HG03558 (cell line): ENCODE results near the gene KIF24.
"Not testable (repeated sequence)": the region's sequence is repeated elsewhere in the genome, so short reads cannot be mapped to it uniquely, and the experiment has no call there.

Source experiments
- ATAC-seq: cut with Tn5 transposase; IDR thresholded peaks from one replicate; pipeline ENCODE4 v1.9.1; 2021; ENCODE audit warnings: moderate number of reproducible peaks; ENCODE audit not compliant: unreplicated experiment; ENCODE audit errors: extremely low read depth

KIF24 gene

GRCh38 chr9:34367751-34368410, 38.8 kb upstream of the KIF24 start:
- ATAC-seq, result not testable (repeated sequence)

- ATAC-seq, result no peak
Measured at GRCh38 chr9:34366365-34366764, 37.3 kb upstream of the KIF24 start.

- no peak for ATAC-seq
Measured at GRCh38 chr9:34365282-34365681, 36.2 kb upstream of the KIF24 start.

- ATAC-seq, result no peak
Measured at GRCh38 chr9:34363619-34364351, 34.7 kb upstream of the KIF24 start.

- no peak for ATAC-seq
Measured at GRCh38 chr9:34362614-34363214, 33.6 kb upstream of the KIF24 start.

- ATAC-seq, result not testable (repeated sequence)
Measured at GRCh38 chr9:34352957-34353356, 23.9 kb upstream of the KIF24 start.

- not testable (repeated sequence) for ATAC-seq
Measured at GRCh38 chr9:34352122-34352652, 23.1 kb upstream of the KIF24 start.

GRCh38 chr9:34349324-34349723, 20.3 kb upstream of the KIF24 start:
- no peak for ATAC-seq

- ATAC-seq, result no peak
Measured at GRCh38 chr9:34347800-34348158, 18.7 kb upstream of the KIF24 start.

- no peak for ATAC-seq
Measured at GRCh38 chr9:34346873-34347799, 18.1 kb upstream of the KIF24 start.

GRCh38 chr9:34343605-34344004, 14.5 kb upstream of the KIF24 start:
- ATAC-seq, result no peak

- no peak for ATAC-seq
Measured at GRCh38 chr9:34343090-34343489, 14.0 kb upstream of the KIF24 start.

GRCh38 chr9:34341659-34342295, 12.7 kb upstream of the KIF24 start:
- ATAC-seq, result no peak

GRCh38 chr9:34338665-34339385, 9.8 kb upstream of the KIF24 start:
- no peak for ATAC-seq

GRCh38 chr9:34338079-34338478, 9.0 kb upstream of the KIF24 start:
- not testable (repeated sequence) for ATAC-seq

- no peak for ATAC-seq
Measured at GRCh38 chr9:34337403-34337802, 8.3 kb upstream of the KIF24 start.

- no peak for ATAC-seq
Measured at GRCh38 chr9:34335376-34335775, 6.3 kb upstream of the KIF24 start.

- no peak for ATAC-seq
Measured at GRCh38 chr9:34334916-34335315, 5.8 kb upstream of the KIF24 start.

GRCh38 chr9:34334337-34334824, 5.3 kb upstream of the KIF24 start:
- ATAC-seq, result no peak
